ENCODE results near the gene ALOXE3. TPM values are rescaled to one million over a fixed set of nuclear protein-coding genes. Genes with fewer than 3 reads are reported as not detected.

The ALOXE3 gene
- polyA plus RNA-seq, 3 donors: not detected

GRCh38 chr17:8066841-8067775, 51.2 kb downstream of the ALOXE3 start:
- Mint-ChIP-seq H3K4me1 (peaks cover 73% of the 10 kb centered on the region), H3K9me3 (peaks cover 0 to 11% (median 0%) of the 10 kb centered on the region in 7 donors)

More at GRCh38 chr17:8066841-8067775, 51.2 kb downstream of the ALOXE3 start:
- no peak overlapping the region for H3K4me2 ChIP-seq (replicated peaks; ENCODE audit: extremely low read depth, low read length, poor library complexity, severe bottlenecking)
- H3K9me3 ChIP-seq (replicated peaks in 1 of 2; ENCODE audit: control insufficient read depth in 1 of 2, insufficient read depth in 1 of 2, low read length in 2 of 2): no peaks in the 10 kb centered on the region
- no peak overlapping the region for H2AFZ ChIP-seq (ENCODE audit: insufficient read depth, low read depth, low read length, poor library complexity, severe bottlenecking)
- no peak for DNase-seq
- peaks cover 5 to 6% of the 10 kb centered on the region in 2 donors for H3K36me3 Mint-ChIP-seq
- H3K4me3 Mint-ChIP-seq: no peak overlapping the region
- TF ChIP-seq CTCF (IDR thresholded peaks at IDR 0.05): no peak
- no peak overlapping the region for H3K27ac ChIP-seq (ENCODE audit: low read depth in 1 of 2, low read length in 2 of 2)
- H3K4me1 ChIP-seq (ENCODE audit: control insufficient read depth in 1 of 2, insufficient read depth in 2 of 2, low read length in 2 of 2): peaks cover 60% of the 10 kb centered on the region in 2 donors
- H3K36me3 ChIP-seq (replicated peaks in 1 of 2; ENCODE audit: control insufficient read depth in 1 of 2, insufficient read depth in 2 of 2, low read length in 2 of 2): no peaks in the 10 kb centered on the region
- H3K9ac ChIP-seq (ENCODE audit: insufficient read depth, low read length, poor library complexity, severe bottlenecking): no peak overlapping the region
- peaks cover 21 to 37% (median 27%) of the 10 kb centered on the region in 3 donors for H3K27me3 Mint-ChIP-seq (ENCODE audit: low read depth in 3 of 3)
- H4K20me1 ChIP-seq (ENCODE audit: insufficient read depth, low read length): no peaks in the 10 kb centered on the region
- H3K4me3 ChIP-seq (replicated peaks in 1 of 3; ENCODE audit: low read depth in 2 of 3, low read length in 3 of 3): no peak overlapping the region
- no peaks in the 10 kb centered on the region for H3K79me2 ChIP-seq (ENCODE audit: insufficient read depth, low read length)
- H3K27me3 ChIP-seq (ENCODE audit: control insufficient read depth in 2 of 2, insufficient read depth in 2 of 2, low read length in 2 of 2): peaks cover 5 to 28% of the 10 kb centered on the region in 2 donors
- intact Hi-C loops (cut with micrococcal nuclease): loop anchor here in 1 of 2 donors (5.0 kb wide), 1 partner anchor 35 kb away; no protein-coding TSS in a partner anchor
- peak overlapping the region in 2 of 7 donors; percentile 46 to 95 for H3K27ac Mint-ChIP-seq
- 62% methylated on average over 6 of the region's 15 CpGs for WGBS (ENCODE audit: insufficient coverage)
